UCSD-AML1 (cell line): ENCODE results near the gene TAF3.

ENCODE experiments used
- DNase-seq: peaks from one replicate; lab custom pipeline; 2025; ENCODE audit not compliant: unreplicated experiment; lab: John Stamatoyannopoulos, UW

Gene TAF3

GRCh38 chr10:8056378-8056777 lies 238.1 kb downstream of the TAF3 start:
- no peak for DNase-seq

- DNase-seq = no peak
These were observed 238.6 kb downstream of the TAF3 start for GRCh38 chr10:8056871-8057331.

GRCh38 chr10:8057636-8058273 lies 239.4 kb downstream of the TAF3 start:
- no peak for DNase-seq

- no peak for DNase-seq
These were observed 240.2 kb downstream of the TAF3 start for GRCh38 chr10:8058274-8059111.

- no peak for DNase-seq
These were observed 241.1 kb downstream of the TAF3 start for GRCh38 chr10:8059191-8059936.

GRCh38 chr10:8060010-8060703 lies 241.9 kb downstream of the TAF3 start:
- peak; percentile 59 for DNase-seq

GRCh38 chr10:8060704-8061121 lies 242.4 kb downstream of the TAF3 start:
- no peak for DNase-seq

- DNase-seq = no peak
These were observed 243.2 kb downstream of the TAF3 start for GRCh38 chr10:8061274-8062211.

GRCh38 chr10:8063128-8063908 lies 245.0 kb downstream of the TAF3 start:
- no peak for DNase-seq

GRCh38 chr10:8063935-8064334 lies 245.6 kb downstream of the TAF3 start:
- no peak for DNase-seq

- DNase-seq = no peak
These were observed 246.1 kb downstream of the TAF3 start for GRCh38 chr10:8064436-8064835.

GRCh38 chr10:8065651-8066050 lies 247.3 kb downstream of the TAF3 start:
- no peak for DNase-seq

GRCh38 chr10:8066124-8066523 lies 247.8 kb downstream of the TAF3 start:
- no peak for DNase-seq
